Activated T-cell treated with anti-CD3 and anti-CD28 coated beads, Interleukin-2, amount 50 U/mL, for 72 hours (primary cell): Measurements from ENCODE around the gene TRPV2. TPM values are rescaled to one million over a fixed set of nuclear protein-coding genes. Genes with fewer than 3 reads are reported as not detected.
"Not testable (repeated sequence)": the region's sequence is repeated elsewhere in the genome, so short reads cannot be mapped to it uniquely, and the experiment has no call there.

Experiments
- ATAC-seq, 2 donors: fragments of 150-1000 bp; cut with Tn5 transposase; replicated peaks in 1 of 2; 2 replicates each; pipeline ENCODE4 v1.10.0; 2021; ENCODE audit warnings: moderate library complexity in 2 of 2, mild to moderate bottlenecking in 1 of 2
- DNase-seq, 2 donors: peaks; one replicate each; pipeline ENCODE4 v3.0.0; 2021 to 2022; ENCODE audit warnings: mixed read lengths in 1 of 2
- H3K27ac Mint-ChIP-seq: one replicate; pipeline ENCODE4 v1.8.0; 2022; ENCODE audit warnings: mild to moderate bottlenecking, moderate library complexity, mixed read lengths
- H3K27me3 Mint-ChIP-seq: one replicate; pipeline ENCODE4 v1.8.0; 2022; ENCODE audit warnings: low read depth, mixed read lengths
- H3K36me3 Mint-ChIP-seq, 2 donors: one replicate each; pipeline ENCODE4 v1.8.0; 2022; ENCODE audit warnings: mixed read lengths in 2 of 2, mild to moderate bottlenecking in 1 of 2; ENCODE audit not compliant: insufficient read depth in 2 of 2
- H3K4me1 Mint-ChIP-seq: one replicate; pipeline ENCODE4 v1.8.0; 2022; ENCODE audit warnings: low read depth, mixed read lengths
- H3K4me3 Mint-ChIP-seq, 2 donors: one replicate each; pipeline ENCODE4 v1.8.0; 2022; ENCODE audit warnings: mild to moderate bottlenecking in 2 of 2, mixed read lengths in 2 of 2, moderate library complexity in 2 of 2
- H3K9me3 Mint-ChIP-seq, 2 donors: one replicate each; pipeline ENCODE4 v1.8.0; 2022; ENCODE audit warnings: mixed read lengths in 2 of 2
- total RNA-seq, 2 donors: library from RNA; stranded (reverse); gene quantifications; one replicate each; pipeline ENCODE4 v1.2.3, GENCODE V29; 2022

The TRPV2 gene
- total RNA-seq, 2 donors from 2014 or later: 46.0 to 47.3 TPM

GRCh38 chr17:16443511-16444257 is 28.3 kb downstream of the TRPV2 start:
- Mint-ChIP-seq H3K4me3 (no peak overlapping the region), H3K4me1 (peaks cover 78% of the 10 kb centered on the region), H3K27ac (no peak overlapping the region), H3K36me3 (peaks cover 24 to 51% of the 10 kb centered on the region in 2 donors), H3K27me3 (no peaks in the 10 kb centered on the region), H3K9me3 (no peaks in the 10 kb centered on the region)
- DNase-seq: no peak
- ATAC-seq: no peak

GRCh38 chr17:16444258-16444886 is 29.0 kb downstream of the TRPV2 start:
- H3K36me3 Mint-ChIP-seq: peaks cover 22 to 47% of the 10 kb centered on the region in 2 donors
- DNase-seq: no peak
- ATAC-seq: no peak
- no peaks in the 10 kb centered on the region for H3K27me3 Mint-ChIP-seq
- peaks cover 85% of the 10 kb centered on the region for H3K4me1 Mint-ChIP-seq
- no peak overlapping the region for H3K27ac Mint-ChIP-seq
- H3K9me3 Mint-ChIP-seq: no peaks in the 10 kb centered on the region
- H3K4me3 Mint-ChIP-seq: no peak overlapping the region

- H3K27ac Mint-ChIP-seq: no peak overlapping the region
- peaks cover 14 to 31% of the 10 kb centered on the region in 2 donors for H3K36me3 Mint-ChIP-seq
- H3K27me3 Mint-ChIP-seq: no peaks in the 10 kb centered on the region
- H3K9me3 Mint-ChIP-seq: no peaks in the 10 kb centered on the region
- H3K4me3 Mint-ChIP-seq: no peak overlapping the region
- DNase-seq (no peak), ATAC-seq (no peak)
- H3K4me1 Mint-ChIP-seq: peaks cover 79% of the 10 kb centered on the region
These were observed 31.1 kb downstream of the TRPV2 start for GRCh38 chr17:16446338-16446983.

GRCh38 chr17:16447676-16448075 is 32.3 kb downstream of the TRPV2 start:
- H3K27me3 Mint-ChIP-seq: no peaks in the 10 kb centered on the region
- no peak overlapping the region for H3K27ac Mint-ChIP-seq
- H3K4me1 Mint-ChIP-seq: peaks cover 70% of the 10 kb centered on the region
- peaks cover 8 to 19% of the 10 kb centered on the region in 2 donors for H3K36me3 Mint-ChIP-seq
- no peak overlapping the region for H3K4me3 Mint-ChIP-seq
- no peaks in the 10 kb centered on the region for H3K9me3 Mint-ChIP-seq
- no peak for ATAC-seq
- DNase-seq: no peak

GRCh38 chr17:16448490-16448889 is 33.1 kb downstream of the TRPV2 start:
- H3K36me3 Mint-ChIP-seq: peaks cover 5 to 17% of the 10 kb centered on the region in 2 donors
- no peak for ATAC-seq
- H3K4me1 Mint-ChIP-seq: peaks cover 63% of the 10 kb centered on the region
- no peaks in the 10 kb centered on the region for H3K9me3 Mint-ChIP-seq
- no peak for DNase-seq
- no peak overlapping the region for H3K27ac Mint-ChIP-seq
- H3K4me3 Mint-ChIP-seq: no peak overlapping the region
- H3K27me3 Mint-ChIP-seq: no peaks in the 10 kb centered on the region

- Mint-ChIP-seq H3K4me1 (peaks cover 57% of the 10 kb centered on the region), H3K4me3 (no peak overlapping the region), H3K9me3 (no peaks in the 10 kb centered on the region), H3K27me3 (no peaks in the 10 kb centered on the region), H3K36me3 (peaks cover 5 to 14% of the 10 kb centered on the region in 2 donors), H3K27ac (no peak overlapping the region)
- ATAC-seq: peak; percentile 64 to 69
- DNase-seq: no peak
These were observed 33.8 kb downstream of the TRPV2 start for GRCh38 chr17:16449121-16449570.

- ATAC-seq (no peak), DNase-seq (no peak)
- no peaks in the 10 kb centered on the region for H3K9me3 Mint-ChIP-seq
- H3K27ac Mint-ChIP-seq: no peak overlapping the region
- H3K27me3 Mint-ChIP-seq: no peaks in the 10 kb centered on the region
- H3K4me3 Mint-ChIP-seq: no peak overlapping the region
- peaks cover 5 to 13% of the 10 kb centered on the region in 2 donors for H3K36me3 Mint-ChIP-seq
- peaks cover 52% of the 10 kb centered on the region for H3K4me1 Mint-ChIP-seq
These were observed 34.7 kb downstream of the TRPV2 start for GRCh38 chr17:16450028-16450427.

GRCh38 chr17:16452268-16452667 is 36.9 kb downstream of the TRPV2 start:
- H3K27me3 Mint-ChIP-seq, H3K9me3 Mint-ChIP-seq, H3K36me3 Mint-ChIP-seq, DNase-seq, H3K27ac Mint-ChIP-seq, H3K4me3 Mint-ChIP-seq, ATAC-seq: not testable (repeated sequence)
- H3K4me1 Mint-ChIP-seq: peaks cover 40% of the 10 kb centered on the region

GRCh38 chr17:16453493-16453851 is 38.1 kb downstream of the TRPV2 start:
- no peak overlapping the region for H3K27ac Mint-ChIP-seq
- ATAC-seq: no peak
- H3K4me3 Mint-ChIP-seq: no peak overlapping the region
- H3K36me3 Mint-ChIP-seq: peaks cover 5 to 7% of the 10 kb centered on the region in 2 donors
- H3K27me3 Mint-ChIP-seq: no peaks in the 10 kb centered on the region
- peaks cover 27% of the 10 kb centered on the region for H3K4me1 Mint-ChIP-seq
- no peaks in the 10 kb centered on the region for H3K9me3 Mint-ChIP-seq
- no peak for DNase-seq

GRCh38 chr17:16455997-16456741 is 40.8 kb downstream of the TRPV2 start:
- Mint-ChIP-seq H3K9me3 (no peaks in the 10 kb centered on the region), H3K4me3 (no peak overlapping the region), H3K27me3 (no peaks in the 10 kb centered on the region), H3K4me1 (peaks cover 5% of the 10 kb centered on the region), H3K27ac (no peak overlapping the region), H3K36me3 (peaks cover 0 to 2% of the 10 kb centered on the region in 2 donors)
- ATAC-seq (no peak), DNase-seq (no peak)

- DNase-seq (no peak), ATAC-seq (no peak)
- H3K27ac Mint-ChIP-seq: no peak overlapping the region
- H3K9me3 Mint-ChIP-seq: no peaks in the 10 kb centered on the region
- H3K36me3 Mint-ChIP-seq: peaks cover 0 to 2% of the 10 kb centered on the region in 2 donors
- no peaks in the 10 kb centered on the region for H3K27me3 Mint-ChIP-seq
- H3K4me3 Mint-ChIP-seq: no peak overlapping the region
- peaks cover 5% of the 10 kb centered on the region for H3K4me1 Mint-ChIP-seq
These were observed 41.5 kb downstream of the TRPV2 start for GRCh38 chr17:16456742-16457316.

GRCh38 chr17:16459271-16459670 is 43.9 kb downstream of the TRPV2 start:
- DNase-seq: no peak
- Mint-ChIP-seq H3K27ac (no peak overlapping the region), H3K27me3 (no peaks in the 10 kb centered on the region), H3K4me3 (no peak overlapping the region), H3K9me3 (no peaks in the 10 kb centered on the region), H3K36me3 (peaks cover 0 to 4% of the 10 kb centered on the region in 2 donors), H3K4me1 (no peaks in the 10 kb centered on the region)
- no peak for ATAC-seq
